HepG2 (cell line): ENCODE measurements around the gene ADIPOR1. TPM values are rescaled to one million over a fixed set of nuclear protein-coding genes. Genes with fewer than 3 reads are reported as not detected.

Experiments used
- AHDC1 ChIP-seq: sonication (generic); formaldehyde crosslinking; IDR thresholded peaks from 2 replicates; pipeline ENCODE4 v1.5.1; 2020; ENCODE audit warnings: mild to moderate bottlenecking, missing genetic modification reagents, borderline replicate concordance
- CEBPG ChIP-seq: IDR thresholded peaks from 2 replicates; pipeline ENCODE4 v1.6.1; 2016
- CENPBD1 ChIP-seq: sonication (generic); formaldehyde crosslinking; IDR thresholded peaks from 2 replicates; pipeline ENCODE4 v1.8.0; 2022; ENCODE audit warnings: missing genetic modification reagents, low read depth, mild to moderate bottlenecking, borderline replicate concordance
- CHCHD3 ChIP-seq: sonication (generic); formaldehyde crosslinking; IDR thresholded peaks from 2 replicates; pipeline ENCODE4 v1.8.0; 2022; ENCODE audit warnings: mild to moderate bottlenecking, missing genetic modification reagents, moderate library complexity
- EEA1 ChIP-seq: sonication (generic); formaldehyde crosslinking; IDR thresholded peaks from 2 replicates; pipeline ENCODE4 v1.5.1; 2020; ENCODE audit warnings: mild to moderate bottlenecking, missing genetic modification reagents, borderline replicate concordance
- HDAC1 ChIP-seq: sonication (generic); formaldehyde crosslinking; IDR thresholded peaks from 2 replicates; pipeline ENCODE4 v1.5.1; 2020; ENCODE audit warnings: mild to moderate bottlenecking, missing genetic modification reagents
- IRF2 ChIP-seq: IDR thresholded peaks from 2 replicates; pipeline ENCODE4 v1.6.1; 2018; ENCODE audit warnings: missing genetic modification reagents, missing compliant biosample characterization
- MAF1 ChIP-seq: sonication (generic); formaldehyde crosslinking; IDR thresholded peaks from 2 replicates; pipeline ENCODE4 v1.5.0; 2020; ENCODE audit warnings: missing genetic modification reagents, borderline replicate concordance
- MATR3 ChIP-seq: sonication (generic); formaldehyde crosslinking; IDR thresholded peaks from 2 replicates; pipeline ENCODE4 v1.4.0; 2020; ENCODE audit warnings: missing genetic modification reagents
- MEIS1 ChIP-seq: sonication (generic); formaldehyde crosslinking; IDR thresholded peaks from 2 replicates; pipeline ENCODE4 v1.9.0; 2021; ENCODE audit warnings: mild to moderate bottlenecking, missing genetic modification reagents, moderate library complexity, borderline replicate concordance
- NR2F6 ChIP-seq, 2 experiments: IDR thresholded peaks; 2 replicates each; pipeline ENCODE4 v1.6.1; 2016; ENCODE audit warnings: antibody characterized with exemption in 1 of 2, mild to moderate bottlenecking in 1 of 2
- SMAD3 ChIP-seq: sonication (generic); formaldehyde crosslinking; IDR thresholded peaks from 2 replicates; pipeline ENCODE4 v1.4.0; 2020; ENCODE audit warnings: missing genetic modification reagents
- SRY ChIP-seq: sonication (generic); formaldehyde crosslinking; IDR thresholded peaks from 2 replicates; pipeline ENCODE4 v1.8.0; 2022; ENCODE audit warnings: mild to moderate bottlenecking, missing genetic modification reagents
- YY1 ChIP-seq: IDR thresholded peaks from 2 replicates; pipeline ENCODE4 v1.6.1; 2011; ENCODE audit warnings: low read length, low read depth, moderate library complexity, mild to moderate bottlenecking; ENCODE audit not compliant: insufficient read depth, insufficient replicate concordance
- ZBTB1 ChIP-seq: sonication (generic); formaldehyde crosslinking; IDR thresholded peaks from 2 replicates; pipeline ENCODE4 v1.4.0; 2020; ENCODE audit warnings: missing genetic modification reagents, borderline replicate concordance
- ZFP1 ChIP-seq: IDR thresholded peaks from 2 replicates; pipeline ENCODE4 v1.6.1; 2016
- ZFP90 ChIP-seq: sonication (generic); formaldehyde crosslinking; IDR thresholded peaks from 2 replicates; pipeline ENCODE4 v1.8.0; 2022; ENCODE audit warnings: missing genetic modification reagents, mild to moderate bottlenecking, inconsistent platforms, borderline replicate concordance
- ZNF18 ChIP-seq: sonication (generic); formaldehyde crosslinking; IDR thresholded peaks from 2 replicates; pipeline ENCODE4 v1.8.0; 2022; ENCODE audit warnings: mild to moderate bottlenecking, missing genetic modification reagents; ENCODE audit not compliant: insufficient replicate concordance
- ZNF253 ChIP-seq: sonication (generic); formaldehyde crosslinking; IDR thresholded peaks from 2 replicates; pipeline ENCODE4 v1.8.0; 2022; ENCODE audit warnings: mild to moderate bottlenecking, missing genetic modification reagents, borderline replicate concordance
- ZNF331 ChIP-seq: sonication (generic); formaldehyde crosslinking; IDR thresholded peaks from 2 replicates; pipeline ENCODE4 v1.4.0; 2020; ENCODE audit warnings: missing genetic modification reagents
- ZNF367 ChIP-seq: sonication (generic); formaldehyde crosslinking; IDR thresholded peaks from 2 replicates; pipeline ENCODE4 v1.4.0; 2020; ENCODE audit warnings: missing genetic modification reagents, borderline replicate concordance
- ZNF460 ChIP-seq: sonication (generic); formaldehyde crosslinking; IDR thresholded peaks from 2 replicates; pipeline ENCODE4 v1.5.1; 2020; ENCODE audit warnings: missing genetic modification reagents, mild to moderate bottlenecking, borderline replicate concordance
- ZNF747 ChIP-seq: sonication (generic); formaldehyde crosslinking; IDR thresholded peaks from 2 replicates; pipeline ENCODE4 v1.8.1; 2023; ENCODE audit warnings: missing genetic modification reagents, mild to moderate bottlenecking, borderline replicate concordance
- ZNF891 ChIP-seq: sonication (generic); formaldehyde crosslinking; IDR thresholded peaks from 2 replicates; pipeline ENCODE4 v1.5.0; 2020; ENCODE audit warnings: mild to moderate bottlenecking, missing genetic modification reagents
- polyA plus RNA-seq, 8 experiments: library from polyadenylated mRNA; depleted of rRNA in 3 of 8; stranded (reverse) in 7 of 8; unstranded in 1 of 8; fragments of >200 nt; fragmentation: Illumina TruSeq in 4 of 8; extraction: Trizol in 4 of 8; gene quantifications; 2 replicates each; pipeline versions ENCODE4 v1.2.1 to v1.2.3, GENCODE V29; 2011 to 2016; ENCODE audit warnings: low read depth in 4 of 8, missing spikeins in 1 of 8, mixed read lengths in 1 of 8; ENCODE audit not compliant: insufficient read depth in 1 of 8
- total RNA-seq, 5 experiments: library from RNA; depleted of rRNA; stranded (reverse); fragments of >200 nt; fragmentation: Illumina TruSeq; extraction: Trizol; gene quantifications; 2 replicates each; pipeline ENCODE4 v1.2.3, GENCODE V29; 2016; ENCODE audit warnings: low read depth in 1 of 5

Gene ADIPOR1
- total and polyA plus RNA-seq, 2 of the 13 experiments (the other 11 are each of a cell fraction or from before 2014, with no cell fraction given) = 60.0 to 141 TPM

- TF ChIP-seq AHDC1 (CRISPR knock-in tag) = no peak
- TF ChIP-seq HDAC1 = no peak
- no peak for TF ChIP-seq ZNF331 (CRISPR knock-in tag)
- TF ChIP-seq ZFP90 (CRISPR knock-in tag) = no peak
- no peak for TF ChIP-seq CENPBD1 (CRISPR knock-in tag)
- TF ChIP-seq ZNF18 (CRISPR knock-in tag) = no peak
- no peak for TF ChIP-seq MATR3 (CRISPR knock-in tag)
- 0 out of 2 replicates have a peak, but pooled peaks have one; percentile 42 for TF ChIP-seq ZNF891 (CRISPR knock-in tag)
- TF ChIP-seq CHCHD3 (CRISPR knock-in tag) = no peak
- no peak for TF ChIP-seq SMAD3 (CRISPR knock-in tag)
- no peak for TF ChIP-seq YY1
- TF ChIP-seq ZNF747 (CRISPR knock-in tag) = no peak
- no peak for TF ChIP-seq MEIS1 (CRISPR knock-in tag)
- TF ChIP-seq ZNF460 (CRISPR knock-in tag) = no peak
- no peak for TF ChIP-seq ZBTB1
- no peak for TF ChIP-seq ZFP1
- TF ChIP-seq ZNF367 (CRISPR knock-in tag) = no peak
- no peak for TF ChIP-seq EEA1 (CRISPR knock-in tag)
- no peak for TF ChIP-seq MAF1 (CRISPR knock-in tag)
- no peak for TF ChIP-seq IRF2 (CRISPR knock-in tag)
- no peak for TF ChIP-seq ZNF253 (CRISPR knock-in tag)
- TF ChIP-seq SRY (CRISPR knock-in tag) = peak; percentile 72; the same call in 1 of the 2 replicates
- no peak for TF ChIP-seq NR2F6 (IDR thresholded peaks at IDR 0.05)
- TF ChIP-seq NR2F6 (CRISPR knock-in tag; IDR thresholded peaks at IDR 0.05) = no peak
- no peak for TF ChIP-seq CEBPG
Observed at GRCh38 chr1:202967684-202968281, 9.7 kb upstream of the ADIPOR1 start (continued).
